H9 (cell line): ENCODE results near the gene LMX1A. TPM values are rescaled to one million over a fixed set of nuclear protein-coding genes. Genes with fewer than 3 reads are reported as not detected.

Experiments used
- DNase-seq: peaks from one replicate; pipeline ENCODE4 v3.0.0-alpha.2; 2017
- H2AFZ ChIP-seq: one replicate; pipeline ENCODE4 v1.6.1; 2013; ENCODE audit warnings: mild to moderate bottlenecking, low read length, control low read depth, moderate library complexity
- H2AK5ac ChIP-seq: 2 replicates; pipeline ENCODE4 v1.6.1; 2013; ENCODE audit warnings: low read length, control low read depth, mixed read lengths; ENCODE audit not compliant: insufficient read length
- H2BK120ac ChIP-seq: one replicate; pipeline ENCODE4 v1.6.1; 2013; ENCODE audit warnings: low read depth, mild to moderate bottlenecking, low read length, control low read depth, inconsistent platforms; ENCODE audit not compliant: poor library complexity, severe bottlenecking
- H2BK12ac ChIP-seq: 2 replicates; pipeline ENCODE4 v1.6.1; 2013; ENCODE audit warnings: low read length, control low read depth, mixed read lengths, low read depth; ENCODE audit not compliant: insufficient read length
- H2BK15ac ChIP-seq: 2 replicates; pipeline ENCODE4 v1.6.1; 2013; ENCODE audit warnings: low read depth, low read length, control low read depth
- H2BK20ac ChIP-seq: one replicate; pipeline ENCODE4 v1.6.1; 2013; ENCODE audit warnings: low read depth, mild to moderate bottlenecking, low read length, control low read depth, inconsistent platforms; ENCODE audit not compliant: poor library complexity, severe bottlenecking
- H2BK5ac ChIP-seq: 2 replicates; pipeline ENCODE4 v1.6.1; 2013; ENCODE audit warnings: low read length, control low read depth, mixed read lengths; ENCODE audit not compliant: insufficient read length
- H3K14ac ChIP-seq: 2 replicates; pipeline ENCODE4 v1.6.1; 2013; ENCODE audit warnings: low read length, control low read depth; ENCODE audit not compliant: insufficient read depth
- H3K18ac ChIP-seq: 2 replicates; pipeline ENCODE4 v1.6.1; 2013; ENCODE audit warnings: low read depth, mild to moderate bottlenecking, mixed read lengths, low read length, control low read depth; ENCODE audit not compliant: insufficient read length
- H3K23ac ChIP-seq: 2 replicates; pipeline ENCODE4 v1.6.1; 2013; ENCODE audit warnings: low read length, control low read depth, mixed read lengths, low read depth; ENCODE audit not compliant: insufficient read length
- H3K23me2 ChIP-seq: 2 replicates; pipeline ENCODE4 v1.6.1; 2013; ENCODE audit warnings: low read depth, mild to moderate bottlenecking, mixed read lengths, low read length, control low read depth; ENCODE audit not compliant: insufficient read length, poor library complexity, severe bottlenecking
- H3K27ac ChIP-seq: 2 replicates; pipeline ENCODE4 v1.5.1; 2013; ENCODE audit warnings: low read length, control low read depth, mixed read lengths, low read depth; ENCODE audit not compliant: insufficient read length
- H3K27me3 ChIP-seq: 2 replicates; pipeline ENCODE4 v1.6.1; 2013; ENCODE audit warnings: low read length, control low read depth, inconsistent platforms; ENCODE audit not compliant: insufficient read depth
- H3K4ac ChIP-seq: 2 replicates; pipeline ENCODE4 v1.6.1; 2013; ENCODE audit warnings: low read depth, mild to moderate bottlenecking, control low read depth, inconsistent platforms, low read length, moderate library complexity
- H3K4me1 ChIP-seq: 2 replicates; pipeline ENCODE4 v1.6.1; 2013; ENCODE audit warnings: low read length, control low read depth, inconsistent platforms; ENCODE audit not compliant: insufficient read depth
- H3K4me2 ChIP-seq: 2 replicates; pipeline ENCODE4 v1.6.1; 2013; ENCODE audit warnings: low read length, control low read depth, mixed read lengths; ENCODE audit not compliant: insufficient read length, insufficient read depth
- H3K56ac ChIP-seq: 2 replicates; pipeline ENCODE4 v1.6.1; 2013; ENCODE audit warnings: low read depth, mild to moderate bottlenecking, mixed read lengths, low read length, control low read depth; ENCODE audit not compliant: insufficient read length
- H3K79me1 ChIP-seq: 2 replicates; pipeline ENCODE4 v1.6.1; 2013; ENCODE audit warnings: low read depth, mild to moderate bottlenecking, moderate library complexity, low read length, control low read depth, inconsistent platforms; ENCODE audit not compliant: insufficient read depth, poor library complexity, severe bottlenecking
- H3K79me2 ChIP-seq: 2 replicates; pipeline ENCODE4 v1.6.1; 2013; ENCODE audit warnings: low read length, control low read depth, inconsistent platforms; ENCODE audit not compliant: insufficient read depth
- H3K9ac ChIP-seq: 2 replicates; pipeline ENCODE4 v1.6.1; 2013; ENCODE audit warnings: low read length, control low read depth, mixed read lengths; ENCODE audit not compliant: insufficient read length; ENCODE audit errors: extremely low read depth
- H3K9me3 ChIP-seq: one replicate; pipeline ENCODE4 v1.6.1; 2013; ENCODE audit warnings: low read depth, low read length, inconsistent platforms; ENCODE audit not compliant: control insufficient read depth
- H3T11ph ChIP-seq: one replicate; pipeline ENCODE4 v1.6.1; 2013; ENCODE audit warnings: mild to moderate bottlenecking, low read length, control low read depth, inconsistent platforms
- H4K20me1 ChIP-seq: one replicate; pipeline ENCODE4 v1.6.1; 2013; ENCODE audit not compliant: control insufficient read depth, insufficient read length, insufficient read depth
- H4K5ac ChIP-seq: 2 replicates; pipeline ENCODE4 v1.6.1; 2013; ENCODE audit warnings: low read depth, mild to moderate bottlenecking, mixed read lengths, low read length, control low read depth; ENCODE audit not compliant: insufficient read length
- H4K8ac ChIP-seq: replicated peaks from 2 replicates; pipeline ENCODE4 v1.6.1; 2013; ENCODE audit warnings: low read length, control low read depth, mixed read lengths, low read depth; ENCODE audit not compliant: insufficient read length
- H4K91ac ChIP-seq: 2 replicates; pipeline ENCODE4 v1.6.1; 2013; ENCODE audit warnings: low read depth, mild to moderate bottlenecking, moderate library complexity, mixed read lengths, low read length, control low read depth; ENCODE audit not compliant: insufficient read length
- H3K27ac Mint-ChIP-seq, 3 experiments: 2 replicates in 2 of 3; 3 replicates in 1 of 3; pipeline ENCODE4 v1.8.0; 2020 to 2021; ENCODE audit warnings: mixed read lengths in 3 of 3, mild to moderate bottlenecking in 1 of 3, moderate library complexity in 1 of 3
- H3K27me3 Mint-ChIP-seq: 2 replicates; pipeline ENCODE4 v1.8.0; 2021; ENCODE audit warnings: low read depth, mild to moderate bottlenecking, moderate library complexity, mixed read lengths
- H3K36me3 Mint-ChIP-seq, 3 experiments: 2 replicates in 2 of 3; 3 replicates in 1 of 3; pipeline ENCODE4 v1.8.0; 2020 to 2021; ENCODE audit warnings: low read depth in 3 of 3, mixed read lengths in 3 of 3; ENCODE audit not compliant: insufficient read depth in 1 of 3
- H3K4me1 Mint-ChIP-seq, 2 experiments: 2 replicates each; pipeline ENCODE4 v1.8.0; 2020; ENCODE audit warnings: mixed read lengths in 2 of 2
- H3K4me3 Mint-ChIP-seq, 2 experiments: 2 replicates in 1 of 2; 3 replicates in 1 of 2; pipeline ENCODE4 v1.8.0; 2020 to 2021; ENCODE audit warnings: mild to moderate bottlenecking in 2 of 2, mixed read lengths in 2 of 2, moderate library complexity in 1 of 2
- H3K9me3 Mint-ChIP-seq, 2 experiments: 2 replicates in 1 of 2; 3 replicates in 1 of 2; pipeline ENCODE4 v1.8.0; 2020; ENCODE audit warnings: mild to moderate bottlenecking in 2 of 2, mixed read lengths in 2 of 2, moderate library complexity in 1 of 2
- WGBS: extraction: QIAGEN DNeasy Blood & Tissue Kit; methylation state at CpG from one replicate; pipeline ENCODE4 v1.1.7; 2013; ENCODE audit warnings: missing lambda C conversion rate, low lambda C conversion rate, mixed read lengths; ENCODE audit not compliant: insufficient read length; ENCODE audit errors: extremely low coverage; 5-methylcytosine and 5-hydroxymethylcytosine counted together
- total RNA-seq: library from RNA; stranded (reverse); gene quantifications from 2 replicates; pipeline ENCODE4 v1.2.1, GENCODE V29; 2021
- TF ChIP-seq, protein P1 (sequence below): fragments of 200-600 bp; sonication (generic); conservative IDR thresholded peaks from 3 replicates; pipeline ENCODE4 v1.8.0; 2021; ENCODE audit warnings: antibody characterized with exemption, mild to moderate bottlenecking

The LMX1A gene
- total RNA-seq, 1 experiment from 2014 or later, result not detected

DNA sequence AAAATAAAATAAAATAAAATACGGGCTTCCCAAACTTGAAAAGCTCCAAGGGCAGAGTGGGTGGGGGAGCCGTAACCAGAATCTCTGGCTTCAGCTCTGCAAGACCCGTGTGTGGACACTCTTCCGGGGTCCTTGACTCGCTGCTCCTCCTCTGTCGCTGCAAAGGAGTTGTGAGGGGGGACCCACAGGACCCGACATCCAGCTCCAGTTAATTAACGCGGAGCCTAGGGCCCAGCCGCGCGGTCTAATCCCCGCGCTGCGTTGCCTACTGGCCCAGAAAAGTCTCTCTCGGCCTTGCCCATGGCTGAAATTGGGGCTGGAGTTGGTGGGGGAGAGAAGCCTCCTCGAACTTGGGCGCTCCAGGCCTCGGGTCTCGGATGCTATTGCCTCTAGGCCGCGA is 1.8 kb downstream of the LMX1A start:
- H3K4ac ChIP-seq, result no peak overlapping the region
- no peaks in the 10 kb centered on the region for H4K20me1 ChIP-seq
- H3K14ac ChIP-seq, result no peak overlapping the region
- no peak overlapping the region for H2AFZ ChIP-seq
- no peak overlapping the region for H3K23ac ChIP-seq
- no CpG with 5 or more reads among the region's 22 CpGs for WGBS
- no peaks in the 10 kb centered on the region for H3K79me2 ChIP-seq
- no peak overlapping the region for H2AK5ac ChIP-seq
- H3K9ac ChIP-seq, result no peak overlapping the region
- peaks cover 36% of the 10 kb centered on the region for H3K23me2 ChIP-seq
- Mint-ChIP-seq H3K36me3 (no peaks in the 10 kb centered on the region; a peak in 2 of 7 replicates), H3K27ac (no peak overlapping the region), H3K27me3 (peaks cover 99% of the 10 kb centered on the region), H3K4me1 (peaks cover 49 to 57% of the 10 kb centered on the region in 2 experiments), H3K4me3 (peak overlapping the region; percentile 53 to 88; a peak in 4 of 5 replicates), H3K9me3 (peaks cover 2 to 6% of the 10 kb centered on the region in 2 experiments; a peak in 2 of 5 replicates)
- no peak overlapping the region for H3K18ac ChIP-seq
- H3K79me1 ChIP-seq, result no peaks in the 10 kb centered on the region
- H4K91ac ChIP-seq, result no peak overlapping the region
- no peak overlapping the region for H3K27ac ChIP-seq
- no peaks in the 10 kb centered on the region for H3K4me1 ChIP-seq
- peaks cover 81% of the 10 kb centered on the region for H3K27me3 ChIP-seq
- H2BK120ac ChIP-seq, result no peak overlapping the region
- H3K9me3 ChIP-seq, result no peaks in the 10 kb centered on the region
- peak overlapping the region; percentile 64 for H3K4me2 ChIP-seq
- H2BK12ac ChIP-seq, result no peak overlapping the region
- no peak for DNase-seq
- H2BK5ac ChIP-seq, result no peak overlapping the region
- H3T11ph ChIP-seq, result no peak overlapping the region
- H4K5ac ChIP-seq, result no peak overlapping the region
- TF ChIP-seq, protein P1, sequence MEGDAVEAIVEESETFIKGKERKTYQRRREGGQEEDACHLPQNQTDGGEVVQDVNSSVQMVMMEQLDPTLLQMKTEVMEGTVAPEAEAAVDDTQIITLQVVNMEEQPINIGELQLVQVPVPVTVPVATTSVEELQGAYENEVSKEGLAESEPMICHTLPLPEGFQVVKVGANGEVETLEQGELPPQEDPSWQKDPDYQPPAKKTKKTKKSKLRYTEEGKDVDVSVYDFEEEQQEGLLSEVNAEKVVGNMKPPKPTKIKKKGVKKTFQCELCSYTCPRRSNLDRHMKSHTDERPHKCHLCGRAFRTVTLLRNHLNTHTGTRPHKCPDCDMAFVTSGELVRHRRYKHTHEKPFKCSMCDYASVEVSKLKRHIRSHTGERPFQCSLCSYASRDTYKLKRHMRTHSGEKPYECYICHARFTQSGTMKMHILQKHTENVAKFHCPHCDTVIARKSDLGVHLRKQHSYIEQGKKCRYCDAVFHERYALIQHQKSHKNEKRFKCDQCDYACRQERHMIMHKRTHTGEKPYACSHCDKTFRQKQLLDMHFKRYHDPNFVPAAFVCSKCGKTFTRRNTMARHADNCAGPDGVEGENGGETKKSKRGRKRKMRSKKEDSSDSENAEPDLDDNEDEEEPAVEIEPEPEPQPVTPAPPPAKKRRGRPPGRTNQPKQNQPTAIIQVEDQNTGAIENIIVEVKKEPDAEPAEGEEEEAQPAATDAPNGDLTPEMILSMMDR, result no peak
- no peak overlapping the region for H3K56ac ChIP-seq
- H4K8ac ChIP-seq, result no peak overlapping the region
- no peak overlapping the region for H2BK15ac ChIP-seq
- no peak overlapping the region for H2BK20ac ChIP-seq
